Measurements from ENCODE around the gene PRKAB1. TPM values are rescaled to one million over a fixed set of nuclear protein-coding genes. Genes with fewer than 3 reads are reported as not detected.

Gene PRKAB1
- total RNA-seq, 1 donor from 2014 or later = 68.3 TPM

DNA sequence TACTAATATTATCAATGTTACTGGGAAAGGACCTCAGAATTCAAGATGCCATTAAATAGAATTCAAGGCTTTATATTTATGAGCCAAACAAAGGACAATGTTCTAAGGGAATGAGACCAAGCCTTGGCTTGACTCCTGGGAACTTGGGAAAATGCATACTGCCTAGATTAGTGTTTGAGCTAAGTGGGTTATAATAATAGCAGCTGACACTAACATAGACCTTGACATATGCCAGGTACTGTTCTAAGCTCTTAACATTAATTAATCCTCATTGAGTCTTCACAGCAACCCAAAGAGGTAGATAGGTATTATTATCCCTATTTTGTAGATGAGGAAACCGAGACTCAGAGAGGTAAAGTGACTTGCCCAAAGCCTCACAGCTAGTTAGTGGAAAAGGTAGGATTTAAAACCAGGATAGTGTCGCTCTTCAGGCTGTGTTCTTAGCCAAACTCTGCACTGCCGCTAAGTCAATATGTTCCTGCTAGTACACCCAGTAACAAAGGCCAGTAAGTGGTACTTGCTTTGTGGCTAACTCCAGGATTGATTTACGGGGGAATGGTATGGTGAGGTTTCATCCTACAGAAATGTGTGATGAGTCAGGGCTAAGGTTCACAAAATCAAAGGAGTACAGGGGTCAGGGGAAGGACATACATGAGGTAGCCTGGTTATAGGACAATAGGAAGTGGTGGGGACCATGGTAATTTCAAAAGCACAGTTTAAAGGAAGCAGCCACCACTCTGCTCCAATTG is 35.8 kb upstream of the PRKAB1 start:
- TF ChIP-seq, protein P1, sequence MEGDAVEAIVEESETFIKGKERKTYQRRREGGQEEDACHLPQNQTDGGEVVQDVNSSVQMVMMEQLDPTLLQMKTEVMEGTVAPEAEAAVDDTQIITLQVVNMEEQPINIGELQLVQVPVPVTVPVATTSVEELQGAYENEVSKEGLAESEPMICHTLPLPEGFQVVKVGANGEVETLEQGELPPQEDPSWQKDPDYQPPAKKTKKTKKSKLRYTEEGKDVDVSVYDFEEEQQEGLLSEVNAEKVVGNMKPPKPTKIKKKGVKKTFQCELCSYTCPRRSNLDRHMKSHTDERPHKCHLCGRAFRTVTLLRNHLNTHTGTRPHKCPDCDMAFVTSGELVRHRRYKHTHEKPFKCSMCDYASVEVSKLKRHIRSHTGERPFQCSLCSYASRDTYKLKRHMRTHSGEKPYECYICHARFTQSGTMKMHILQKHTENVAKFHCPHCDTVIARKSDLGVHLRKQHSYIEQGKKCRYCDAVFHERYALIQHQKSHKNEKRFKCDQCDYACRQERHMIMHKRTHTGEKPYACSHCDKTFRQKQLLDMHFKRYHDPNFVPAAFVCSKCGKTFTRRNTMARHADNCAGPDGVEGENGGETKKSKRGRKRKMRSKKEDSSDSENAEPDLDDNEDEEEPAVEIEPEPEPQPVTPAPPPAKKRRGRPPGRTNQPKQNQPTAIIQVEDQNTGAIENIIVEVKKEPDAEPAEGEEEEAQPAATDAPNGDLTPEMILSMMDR (IDR thresholded peaks at IDR 0.05) = no peak
- no peak for TF ChIP-seq POLR2AphosphoS5 (IDR thresholded peaks at IDR 0.05; ENCODE audit: insufficient read depth in 1 of 2, low read depth in 1 of 2)
- no peak for TF ChIP-seq POLR2A (IDR thresholded peaks at IDR 0.05)
- intact Hi-C loops (cut with DNase I) = no loop called here
- Histone ChIP-seq H3K4me1 (no peaks in the 10 kb centered on the region), H3K27ac (no peak overlapping the region), H3K9me3 (no peaks in the 10 kb centered on the region), H3K36me3 (no peaks in the 10 kb centered on the region), H3K4me3 (no peak overlapping the region), H3K27me3 (no peaks in the 10 kb centered on the region)
- DNase-seq (ENCODE audit: extremely low spot score in 2 of 2) = no peak

DNA sequence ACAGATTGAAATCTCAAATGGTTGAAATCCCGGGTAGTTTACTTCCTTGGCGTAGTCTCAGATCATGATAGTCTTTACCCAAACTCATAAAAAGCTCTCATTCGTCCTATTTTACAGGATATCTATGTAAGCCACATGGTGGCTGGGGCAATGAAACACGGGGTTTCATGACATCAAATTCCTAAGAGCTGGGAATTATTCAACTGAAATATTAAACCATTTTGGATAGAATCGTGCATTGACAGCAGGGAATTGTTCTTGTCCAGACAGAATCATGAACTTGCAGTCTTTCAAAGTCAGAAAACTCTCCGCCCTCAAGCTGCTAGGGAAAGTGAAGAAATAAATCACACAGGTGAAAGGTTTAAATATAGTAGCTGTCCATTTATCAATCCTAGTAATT is 33.2 kb upstream of the PRKAB1 start:
- intact Hi-C loops (cut with DNase I) = no loop called here
- no peaks in the 10 kb centered on the region for H3K27me3 ChIP-seq
- no peaks in the 10 kb centered on the region for H3K4me1 ChIP-seq
- no peaks in the 10 kb centered on the region for H3K9me3 ChIP-seq
- H3K36me3 ChIP-seq = no peaks in the 10 kb centered on the region
- DNase-seq (ENCODE audit: extremely low spot score in 2 of 2) = no peak
- TF ChIP-seq POLR2AphosphoS5 (IDR thresholded peaks at IDR 0.05; ENCODE audit: insufficient read depth in 1 of 2, low read depth in 1 of 2) = no peak
- TF ChIP-seq POLR2A (IDR thresholded peaks at IDR 0.05) = no peak
- TF ChIP-seq, protein P1 (IDR thresholded peaks at IDR 0.05) = no peak
- H3K27ac ChIP-seq = no peak overlapping the region
- no peak overlapping the region for H3K4me3 ChIP-seq

DNA sequence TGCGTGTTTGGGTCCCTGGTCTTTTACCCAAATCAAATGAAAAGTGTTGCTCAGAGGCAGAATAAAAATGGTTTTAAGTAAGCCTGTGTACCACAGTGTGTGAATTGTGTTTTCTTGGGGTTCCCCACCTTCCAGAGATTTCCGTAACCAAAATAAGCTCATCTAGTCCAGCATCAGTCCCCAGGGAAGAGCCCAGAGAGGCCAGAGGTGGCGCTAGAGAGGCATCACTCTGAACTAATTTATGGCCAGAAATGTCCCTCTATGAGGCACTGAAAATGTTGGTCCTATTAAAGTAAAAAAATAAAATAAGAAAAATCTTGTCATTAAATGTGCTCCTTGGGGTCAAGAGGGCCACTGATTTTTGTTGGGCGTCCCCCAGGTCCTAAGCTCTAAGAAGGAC is 24.9 kb upstream of the PRKAB1 start:
- H3K4me1 ChIP-seq = no peaks in the 10 kb centered on the region
- intact Hi-C loops (cut with DNase I) = no loop called here
- TF ChIP-seq POLR2AphosphoS5 (IDR thresholded peaks at IDR 0.05; ENCODE audit: insufficient read depth in 1 of 2, low read depth in 1 of 2) (no peak), POLR2A (IDR thresholded peaks at IDR 0.05) (no peak)
- TF ChIP-seq, protein P1 (IDR thresholded peaks at IDR 0.05) = no peak
- H3K36me3 ChIP-seq = no peaks in the 10 kb centered on the region
- H3K9me3 ChIP-seq = no peaks in the 10 kb centered on the region
- no peaks in the 10 kb centered on the region for H3K27me3 ChIP-seq
- H3K4me3 ChIP-seq = no peak overlapping the region
- no peak for DNase-seq (ENCODE audit: extremely low spot score in 2 of 2)
- no peak overlapping the region for H3K27ac ChIP-seq

DNA sequence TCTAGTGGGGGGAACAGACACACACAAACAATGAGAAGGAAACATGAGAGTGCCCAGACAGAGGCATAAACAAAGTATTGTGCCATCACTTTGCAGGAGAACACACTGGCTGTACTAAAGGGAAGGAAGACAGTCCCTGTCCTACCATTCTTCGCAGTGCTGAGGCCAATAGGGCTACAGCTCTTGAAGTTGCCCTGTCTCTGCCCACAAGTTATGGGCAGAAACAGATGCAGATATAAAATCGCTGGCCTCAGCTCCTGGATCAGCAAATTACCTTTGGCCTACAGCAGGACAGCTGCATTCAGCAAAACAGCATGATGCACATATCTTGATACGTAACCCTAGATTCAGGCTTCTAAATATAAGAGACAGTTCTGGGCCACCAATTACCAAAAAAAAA is 23.0 kb upstream of the PRKAB1 start:
- TF ChIP-seq, protein P1 (IDR thresholded peaks at IDR 0.05) = no peak
- TF ChIP-seq POLR2A (IDR thresholded peaks at IDR 0.05) (no peak), POLR2AphosphoS5 (IDR thresholded peaks at IDR 0.05; ENCODE audit: insufficient read depth in 1 of 2, low read depth in 1 of 2) (no peak)
- Histone ChIP-seq H3K9me3 (no peaks in the 10 kb centered on the region), H3K27ac (no peak overlapping the region)

DNA sequence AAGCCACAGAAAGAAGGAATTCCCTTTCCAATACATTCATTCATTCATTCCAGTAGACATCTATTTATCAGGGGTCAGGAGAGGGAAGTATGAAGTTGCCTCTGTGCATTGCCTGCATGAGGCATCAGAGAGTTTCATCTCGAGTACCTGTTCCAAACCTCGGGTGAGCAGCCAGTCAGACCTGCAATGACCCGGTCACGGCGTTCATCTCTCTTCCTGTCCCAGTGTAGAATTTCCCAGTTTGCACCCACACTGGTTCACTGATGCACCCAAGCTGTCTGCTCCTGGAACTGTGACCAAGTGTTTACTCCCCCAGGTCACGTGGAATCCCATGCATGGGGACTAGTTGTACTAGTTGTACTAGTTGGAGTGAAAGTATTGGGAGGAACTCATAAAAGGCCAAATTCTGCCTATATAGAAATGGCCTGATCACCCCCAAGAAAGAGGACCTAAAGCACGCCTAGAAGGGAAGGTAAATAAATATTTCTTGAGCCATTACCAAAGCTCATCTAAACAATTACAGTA is 22.3 kb upstream of the PRKAB1 start:
- H3K36me3 ChIP-seq = no peaks in the 10 kb centered on the region
- DNase-seq (ENCODE audit: extremely low spot score in 2 of 2) = no peak
- no peak overlapping the region for H3K27ac ChIP-seq
- H3K4me1 ChIP-seq = no peaks in the 10 kb centered on the region
- no peaks in the 10 kb centered on the region for H3K9me3 ChIP-seq
- no peaks in the 10 kb centered on the region for H3K27me3 ChIP-seq
- no peak overlapping the region for H3K4me3 ChIP-seq
- TF ChIP-seq, protein P1 (IDR thresholded peaks at IDR 0.05) = no peak
- no peak for TF ChIP-seq POLR2AphosphoS5 (IDR thresholded peaks at IDR 0.05; ENCODE audit: insufficient read depth in 1 of 2, low read depth in 1 of 2)
- TF ChIP-seq POLR2A (IDR thresholded peaks at IDR 0.05) = no peak
- intact Hi-C loops (cut with DNase I) = no loop called here

More for the DNA sequence above, 23.0 kb upstream of the PRKAB1 start:
- Histone ChIP-seq H3K4me1 (no peaks in the 10 kb centered on the region), H3K36me3 (no peaks in the 10 kb centered on the region), H3K27me3 (no peaks in the 10 kb centered on the region), H3K4me3 (no peak overlapping the region)
- intact Hi-C loops (cut with DNase I) = no loop called here
- DNase-seq (ENCODE audit: extremely low spot score in 2 of 2) = no peak

Measured in vagina (tissue), 2 donors.